Osteoblast (primary cell): ENCODE measurements around the gene TNFRSF25. TPM values are rescaled to one million over a fixed set of nuclear protein-coding genes. Genes with fewer than 3 reads are reported as not detected.
"Not testable (repeated sequence)": the region's sequence is repeated elsewhere in the genome, so short reads cannot be mapped to it uniquely, and the experiment has no call there.

Experiments
- DNase-seq: peaks from one replicate; pipeline ENCODE4 v3.0.0; 2011; ENCODE audit warnings: low spot score, mixed read lengths; ENCODE audit not compliant: insufficient read length; ENCODE audit errors: missing footprints
- H2AFZ ChIP-seq: 2 replicates; pipeline ENCODE4 v1.6.0; 2011; ENCODE audit warnings: mild to moderate bottlenecking, low read length
- H3K27ac ChIP-seq: 2 replicates; pipeline ENCODE4 v1.5.1; 2011; ENCODE audit warnings: mild to moderate bottlenecking, low read depth, low read length, moderate library complexity
- H3K27me3 ChIP-seq: 2 replicates; pipeline ENCODE4 v1.6.0; 2012; ENCODE audit warnings: mild to moderate bottlenecking, control low read depth, inconsistent platforms, low read length, moderate library complexity; ENCODE audit not compliant: insufficient read depth
- H3K36me3 ChIP-seq: 2 replicates; pipeline ENCODE4 v1.5.1; 2011; ENCODE audit warnings: mild to moderate bottlenecking, low read length, control low read depth, moderate library complexity; ENCODE audit not compliant: insufficient read depth
- H3K4me1 ChIP-seq: 2 replicates; pipeline ENCODE4 v1.5.1; 2011; ENCODE audit warnings: mild to moderate bottlenecking, low read length, control low read depth, moderate library complexity; ENCODE audit not compliant: insufficient read depth
- H3K4me2 ChIP-seq: 2 replicates; pipeline ENCODE4 v1.6.0; 2011; ENCODE audit warnings: mild to moderate bottlenecking, low read length; ENCODE audit not compliant: insufficient read depth
- H3K4me3 ChIP-seq: fragments of 200-600 bp; sonication (generic); 3 replicates; pipeline ENCODE4 v1.5.1; 2012; ENCODE audit warnings: mild to moderate bottlenecking, low read length, inconsistent platforms; ENCODE audit not compliant: insufficient read depth
- H3K79me2 ChIP-seq: 2 replicates; pipeline ENCODE4 v1.6.0; 2012; ENCODE audit warnings: mild to moderate bottlenecking, low read length, control low read depth, inconsistent platforms; ENCODE audit not compliant: insufficient read depth
- H3K9me3 ChIP-seq: 2 replicates; pipeline ENCODE4 v1.5.1; 2011; ENCODE audit warnings: low read depth, low read length, control low read depth
- H4K20me1 ChIP-seq: 2 replicates; pipeline ENCODE4 v1.6.0; 2012; ENCODE audit warnings: mild to moderate bottlenecking, low read length, control low read depth; ENCODE audit not compliant: insufficient read depth
- total RNA-seq: library from RNA; depleted of rRNA; stranded (reverse); fragments of >200 nt; gene quantifications from 2 replicates; pipeline ENCODE4 v1.2.3, GENCODE V29; 2012
- TF ChIP-seq, protein P1 (sequence below): IDR thresholded peaks from 2 replicates; pipeline ENCODE4 v1.5.1; 2011; ENCODE audit warnings: mild to moderate bottlenecking, low read depth, low read length, moderate library complexity; ENCODE audit errors: extremely low read depth

Gene TNFRSF25
- total RNA-seq, 1 donor = 3.3 TPM

- no peaks in the 10 kb centered on the region for H3K36me3 ChIP-seq
- H3K27ac ChIP-seq = no peak overlapping the region
- no peaks in the 10 kb centered on the region for H3K79me2 ChIP-seq
- TF ChIP-seq, protein P1, sequence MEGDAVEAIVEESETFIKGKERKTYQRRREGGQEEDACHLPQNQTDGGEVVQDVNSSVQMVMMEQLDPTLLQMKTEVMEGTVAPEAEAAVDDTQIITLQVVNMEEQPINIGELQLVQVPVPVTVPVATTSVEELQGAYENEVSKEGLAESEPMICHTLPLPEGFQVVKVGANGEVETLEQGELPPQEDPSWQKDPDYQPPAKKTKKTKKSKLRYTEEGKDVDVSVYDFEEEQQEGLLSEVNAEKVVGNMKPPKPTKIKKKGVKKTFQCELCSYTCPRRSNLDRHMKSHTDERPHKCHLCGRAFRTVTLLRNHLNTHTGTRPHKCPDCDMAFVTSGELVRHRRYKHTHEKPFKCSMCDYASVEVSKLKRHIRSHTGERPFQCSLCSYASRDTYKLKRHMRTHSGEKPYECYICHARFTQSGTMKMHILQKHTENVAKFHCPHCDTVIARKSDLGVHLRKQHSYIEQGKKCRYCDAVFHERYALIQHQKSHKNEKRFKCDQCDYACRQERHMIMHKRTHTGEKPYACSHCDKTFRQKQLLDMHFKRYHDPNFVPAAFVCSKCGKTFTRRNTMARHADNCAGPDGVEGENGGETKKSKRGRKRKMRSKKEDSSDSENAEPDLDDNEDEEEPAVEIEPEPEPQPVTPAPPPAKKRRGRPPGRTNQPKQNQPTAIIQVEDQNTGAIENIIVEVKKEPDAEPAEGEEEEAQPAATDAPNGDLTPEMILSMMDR = no peak
- no peaks in the 10 kb centered on the region for H4K20me1 ChIP-seq
- no peak overlapping the region for H3K4me3 ChIP-seq
- no peak overlapping the region for H2AFZ ChIP-seq
- no peaks in the 10 kb centered on the region for H3K4me1 ChIP-seq
- no peak overlapping the region for H3K4me2 ChIP-seq
- peaks cover 10% of the 10 kb centered on the region for H3K27me3 ChIP-seq
- no peaks in the 10 kb centered on the region for H3K9me3 ChIP-seq
- DNase-seq = no peak
Observed at GRCh38 chr1:6435129-6435528, 30.8 kb downstream of the TNFRSF25 start.

GRCh38 chr1:6434186-6434585, 31.8 kb downstream of the TNFRSF25 start:
- Histone ChIP-seq H4K20me1 (no peaks in the 10 kb centered on the region), H3K27me3 (peaks cover 13% of the 10 kb centered on the region), H2AFZ (no peak overlapping the region), H3K27ac (no peak overlapping the region), H3K4me3 (no peak overlapping the region), H3K79me2 (no peaks in the 10 kb centered on the region), H3K4me2 (no peak overlapping the region), H3K4me1 (no peaks in the 10 kb centered on the region), H3K36me3 (no peaks in the 10 kb centered on the region), H3K9me3 (no peaks in the 10 kb centered on the region)
- TF ChIP-seq, protein P1 = no peak
- no peak for DNase-seq

DNA sequence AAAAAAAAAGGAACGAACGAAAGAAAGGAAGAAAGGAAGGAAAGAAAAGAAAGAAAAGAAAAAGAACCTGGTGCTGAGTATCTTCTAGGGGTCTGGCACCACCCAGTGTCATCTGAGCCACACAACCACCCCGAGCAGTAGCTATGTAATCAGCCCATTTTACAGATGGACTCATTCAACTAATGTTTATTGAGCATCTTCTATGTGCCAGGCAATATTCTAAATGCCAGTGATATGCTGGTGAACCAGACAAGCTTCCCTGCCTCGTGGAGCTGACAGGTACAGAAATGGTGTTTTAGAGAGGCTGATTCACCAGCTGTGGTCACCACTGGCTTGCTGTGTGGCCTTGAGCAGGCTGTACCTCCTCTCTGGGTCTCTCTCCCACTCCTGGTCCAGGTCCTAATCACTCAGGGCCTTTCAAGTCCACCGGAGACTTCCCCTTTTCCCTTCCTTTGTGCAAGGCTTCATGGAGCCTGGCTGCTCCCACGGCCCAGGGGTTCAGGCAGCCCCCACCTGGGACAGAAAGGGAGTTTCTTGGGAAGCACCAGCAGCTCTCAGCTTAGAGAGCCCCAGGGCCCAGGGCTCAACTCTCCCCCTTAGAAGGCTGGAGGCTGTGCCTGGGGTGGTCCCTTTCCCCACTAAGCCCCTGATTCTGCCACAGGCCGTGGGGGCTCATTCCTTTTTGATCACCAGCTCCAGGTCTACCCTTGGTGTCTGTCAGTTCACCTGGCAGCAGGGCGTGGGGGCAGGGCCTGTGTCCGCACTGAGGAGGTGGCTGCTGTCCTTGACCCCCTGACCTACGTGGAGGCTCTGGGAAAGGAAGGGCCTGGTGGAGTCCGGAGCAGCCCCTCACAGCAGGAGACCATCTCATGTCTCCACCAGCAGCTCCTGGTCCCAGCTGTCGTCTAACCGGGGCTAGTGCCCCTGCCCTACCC, 34.1 kb downstream of the TNFRSF25 start:
- not testable (repeated sequence) for H4K20me1 ChIP-seq, H3K79me2 ChIP-seq, H3K27ac ChIP-seq, H3K4me1 ChIP-seq, H3K4me3 ChIP-seq, H3K36me3 ChIP-seq, H3K9me3 ChIP-seq, H2AFZ ChIP-seq, H3K4me2 ChIP-seq, DNase-seq
- peaks cover 18% of the 10 kb centered on the region for H3K27me3 ChIP-seq

- not testable (repeated sequence) for H3K27ac ChIP-seq, H3K36me3 ChIP-seq, H3K79me2 ChIP-seq, H3K9me3 ChIP-seq, H3K4me3 ChIP-seq, H4K20me1 ChIP-seq, H3K4me1 ChIP-seq, H2AFZ ChIP-seq, DNase-seq, H3K4me2 ChIP-seq
- peaks cover 38% of the 10 kb centered on the region for H3K27me3 ChIP-seq
Observed at GRCh38 chr1:6429660-6430411, 36.1 kb downstream of the TNFRSF25 start.

- not testable (repeated sequence) for H3K4me1 ChIP-seq, H3K9me3 ChIP-seq, H3K79me2 ChIP-seq, H3K36me3 ChIP-seq, H4K20me1 ChIP-seq, H2AFZ ChIP-seq, H3K4me3 ChIP-seq, H3K27ac ChIP-seq, DNase-seq, H3K4me2 ChIP-seq
- H3K27me3 ChIP-seq = peaks cover 51% of the 10 kb centered on the region
Observed at GRCh38 chr1:6428453-6428852, 37.5 kb downstream of the TNFRSF25 start.
